Activated naive CD8-positive, alpha-beta T cell (primary cell): ENCODE measurements around the gene CTNND2.

Experiments used
- H3K27ac Mint-ChIP-seq: one replicate; pipeline ENCODE4 v1.8.0; 2021; ENCODE audit warnings: mixed read lengths
- H3K27me3 Mint-ChIP-seq: one replicate; pipeline ENCODE4 v1.8.0; 2021; ENCODE audit warnings: mixed read lengths
- H3K36me3 Mint-ChIP-seq: one replicate; pipeline ENCODE4 v1.8.0; 2021; ENCODE audit warnings: mixed read lengths
- H3K4me1 Mint-ChIP-seq: one replicate; pipeline ENCODE4 v1.8.0; 2021; ENCODE audit warnings: low read depth, mixed read lengths
- H3K4me3 Mint-ChIP-seq: one replicate; pipeline ENCODE4 v1.8.0; 2021; ENCODE audit warnings: mild to moderate bottlenecking, mixed read lengths
- H3K9me3 Mint-ChIP-seq: one replicate; pipeline ENCODE4 v1.8.0; 2021; ENCODE audit warnings: low read depth, mixed read lengths

Gene CTNND2

DNA sequence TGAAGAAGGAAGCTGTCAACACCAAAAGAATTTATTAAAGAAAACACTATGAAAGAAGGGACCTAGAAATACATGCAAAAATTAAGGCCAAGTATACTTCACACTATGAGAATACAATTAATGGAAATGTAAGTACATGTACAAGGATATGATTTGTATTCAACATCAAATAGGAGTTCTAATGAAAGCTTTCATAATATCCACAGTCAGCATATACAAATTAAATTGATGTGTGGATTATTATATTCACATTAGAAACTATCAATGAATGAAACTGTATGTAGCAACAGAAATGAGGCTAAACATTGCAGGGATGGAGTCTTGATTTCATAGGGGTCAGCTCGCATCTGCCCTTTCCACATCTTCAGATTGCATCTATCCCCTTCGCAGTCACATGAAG, 401.5 kb downstream of the CTNND2 start:
- H3K27me3 Mint-ChIP-seq, result no peaks in the 10 kb centered on the region
- no peak overlapping the region for H3K27ac Mint-ChIP-seq
- H3K9me3 Mint-ChIP-seq, result no peaks in the 10 kb centered on the region
- no peaks in the 10 kb centered on the region for H3K4me1 Mint-ChIP-seq
- H3K4me3 Mint-ChIP-seq, result no peak overlapping the region
- no peaks in the 10 kb centered on the region for H3K36me3 Mint-ChIP-seq

DNA sequence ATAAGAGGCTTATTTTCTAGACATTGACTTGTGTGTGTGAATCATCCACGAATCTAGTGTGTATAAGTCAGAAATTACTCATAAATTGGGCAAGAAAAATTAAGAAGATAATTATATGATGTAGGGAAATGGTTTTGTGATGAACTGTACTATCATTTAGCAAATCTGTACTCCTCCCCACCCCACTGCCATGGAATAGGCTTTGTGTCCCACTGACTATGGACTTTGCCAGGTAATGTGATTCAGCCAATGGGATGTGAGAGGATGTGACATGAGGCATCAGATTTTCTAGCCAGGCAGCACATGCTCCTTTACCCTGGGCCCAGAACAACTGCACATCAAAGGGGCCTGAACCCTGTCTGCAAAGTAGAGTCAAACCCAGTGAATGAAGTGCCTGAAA, 406.6 kb downstream of the CTNND2 start:
- H3K4me3 Mint-ChIP-seq, result no peak overlapping the region
- no peaks in the 10 kb centered on the region for H3K9me3 Mint-ChIP-seq
- H3K27me3 Mint-ChIP-seq, result no peaks in the 10 kb centered on the region
- H3K27ac Mint-ChIP-seq, result no peak overlapping the region
- no peaks in the 10 kb centered on the region for H3K4me1 Mint-ChIP-seq
- H3K36me3 Mint-ChIP-seq, result no peaks in the 10 kb centered on the region

DNA sequence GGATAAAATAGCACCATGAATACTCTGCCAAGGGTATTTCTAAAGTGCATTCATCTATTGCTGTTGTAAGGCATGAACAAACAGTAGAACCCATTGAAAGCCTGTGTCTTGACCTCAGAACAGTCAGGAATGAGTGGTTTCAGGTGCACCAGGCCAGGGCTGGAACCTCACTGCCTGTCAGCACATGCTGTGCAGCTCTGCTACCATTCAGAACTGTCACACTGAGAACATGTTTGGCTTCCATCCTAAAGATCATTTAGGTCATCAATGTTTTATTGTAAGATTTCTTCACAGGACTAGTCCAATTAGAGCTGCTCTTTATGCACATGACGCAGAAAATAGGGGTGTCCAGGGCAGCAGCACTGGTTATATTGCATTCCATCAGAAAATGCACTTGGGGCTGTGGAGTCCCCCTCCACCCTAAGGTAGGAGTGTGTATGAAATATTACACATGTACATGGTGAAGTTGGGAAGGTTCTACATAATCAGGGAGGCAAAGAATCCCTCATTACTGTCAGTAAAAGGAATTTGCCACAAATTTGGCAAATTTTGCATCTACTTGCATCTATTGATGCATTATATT, 408.0 kb downstream of the CTNND2 start:
- Mint-ChIP-seq H3K27me3 (peaks cover 1% of the 10 kb centered on the region), H3K4me3 (no peak overlapping the region), H3K27ac (no peak overlapping the region), H3K4me1 (no peaks in the 10 kb centered on the region), H3K9me3 (no peaks in the 10 kb centered on the region), H3K36me3 (no peaks in the 10 kb centered on the region)

DNA sequence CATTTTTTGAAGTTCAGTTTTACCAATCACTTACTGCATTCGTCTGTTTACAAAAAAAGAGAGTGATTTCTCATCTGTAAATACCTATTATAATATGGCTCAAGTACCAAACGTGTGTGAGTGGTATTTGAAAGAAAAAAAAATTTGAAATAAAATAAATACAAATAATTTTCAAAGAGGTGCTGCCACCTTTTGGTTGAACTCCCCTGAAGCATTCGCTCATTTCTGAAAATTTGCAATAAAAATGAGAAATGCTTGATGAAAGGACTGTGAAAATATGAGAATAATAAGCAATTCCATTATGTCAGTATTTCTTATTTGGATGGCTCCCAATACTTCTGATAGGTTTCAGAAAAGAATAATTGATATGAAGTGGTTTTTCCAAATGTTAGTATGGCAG, 409.9 kb downstream of the CTNND2 start:
- H3K27me3 Mint-ChIP-seq, result peaks cover 1% of the 10 kb centered on the region
- H3K36me3 Mint-ChIP-seq, result no peaks in the 10 kb centered on the region
- H3K27ac Mint-ChIP-seq, result no peak overlapping the region
- no peak overlapping the region for H3K4me3 Mint-ChIP-seq
- no peaks in the 10 kb centered on the region for H3K4me1 Mint-ChIP-seq
- H3K9me3 Mint-ChIP-seq, result no peaks in the 10 kb centered on the region

DNA sequence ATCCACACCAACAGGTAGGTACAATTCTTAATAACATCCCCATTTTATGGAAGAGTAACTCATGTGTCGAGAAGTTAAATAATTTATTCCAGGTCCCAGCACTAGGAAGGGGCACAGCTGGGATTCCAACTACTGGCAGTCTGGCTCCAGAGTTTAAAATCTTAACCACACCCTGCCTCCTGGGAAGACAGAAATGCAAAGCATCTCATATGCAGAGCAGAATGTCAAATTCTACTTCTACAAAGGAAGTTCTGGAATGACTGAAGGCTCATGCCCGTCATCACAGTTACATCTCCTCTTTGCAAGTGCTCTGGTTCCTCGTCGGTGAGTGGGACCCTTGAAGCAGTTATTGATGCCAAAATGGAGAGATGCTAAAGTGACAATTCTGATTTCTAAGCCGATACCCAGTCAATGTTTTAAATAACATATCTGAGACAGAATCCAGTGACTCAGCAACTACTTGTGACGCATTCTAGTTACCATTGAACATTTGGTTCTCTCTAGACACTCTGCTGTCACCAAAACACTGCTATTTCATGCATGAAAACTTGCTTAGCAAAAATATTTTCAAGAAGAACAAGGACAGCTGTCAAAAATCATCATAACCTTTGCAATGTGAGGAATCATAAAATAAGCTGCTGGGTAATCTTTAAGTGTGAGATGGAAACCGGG, 412.7 kb downstream of the CTNND2 start:
- no peaks in the 10 kb centered on the region for H3K4me1 Mint-ChIP-seq
- no peak overlapping the region for H3K27ac Mint-ChIP-seq
- H3K27me3 Mint-ChIP-seq, result peaks cover 1% of the 10 kb centered on the region
- H3K4me3 Mint-ChIP-seq, result no peak overlapping the region
- H3K9me3 Mint-ChIP-seq, result no peaks in the 10 kb centered on the region
- H3K36me3 Mint-ChIP-seq, result no peaks in the 10 kb centered on the region

DNA sequence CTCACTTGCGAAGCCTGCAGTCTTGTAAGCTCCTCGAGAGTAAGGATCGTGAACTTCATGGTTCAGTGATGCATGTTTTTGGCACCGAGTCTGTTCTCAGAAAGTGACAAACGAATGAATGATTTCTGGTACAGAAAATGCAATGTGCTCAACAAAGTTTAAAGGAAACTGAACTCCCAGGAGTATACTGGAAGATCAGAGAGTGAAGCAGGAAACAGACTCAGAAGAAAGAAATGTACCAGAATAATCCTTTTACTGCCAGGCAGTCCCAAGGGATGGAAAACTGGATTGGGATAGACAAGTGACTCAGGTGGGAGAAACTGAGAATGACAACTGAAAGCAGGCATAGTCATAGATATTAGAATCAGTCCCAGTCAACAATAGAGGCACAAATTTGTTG, 420.6 kb downstream of the CTNND2 start:
- H3K4me1 Mint-ChIP-seq, result no peaks in the 10 kb centered on the region
- no peaks in the 10 kb centered on the region for H3K36me3 Mint-ChIP-seq
- H3K9me3 Mint-ChIP-seq, result no peaks in the 10 kb centered on the region
- peaks cover 8% of the 10 kb centered on the region for H3K27me3 Mint-ChIP-seq
- H3K4me3 Mint-ChIP-seq, result no peak overlapping the region
- no peak overlapping the region for H3K27ac Mint-ChIP-seq

DNA sequence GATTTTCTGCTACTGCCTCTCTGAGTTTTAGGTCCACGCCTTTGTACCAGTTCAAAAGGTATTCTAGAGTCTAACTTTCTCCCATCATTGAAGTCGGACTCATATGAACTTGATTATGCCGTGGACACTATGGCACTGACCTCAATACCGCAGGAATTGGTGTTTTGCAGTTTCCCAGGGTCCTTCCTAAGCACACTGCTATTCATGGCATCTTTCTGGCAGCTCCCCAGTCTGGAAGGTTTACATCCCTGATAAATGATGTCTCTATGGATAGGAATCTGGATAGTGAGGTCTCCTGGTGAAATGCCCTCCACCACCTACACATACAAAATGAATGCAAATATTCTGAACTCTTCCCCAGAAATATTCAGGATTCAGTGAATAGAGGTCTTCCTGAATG, 422.2 kb downstream of the CTNND2 start:
- H3K4me1 Mint-ChIP-seq, result no peaks in the 10 kb centered on the region
- no peak overlapping the region for H3K27ac Mint-ChIP-seq
- H3K27me3 Mint-ChIP-seq, result peaks cover 8% of the 10 kb centered on the region
- no peak overlapping the region for H3K4me3 Mint-ChIP-seq
- no peaks in the 10 kb centered on the region for H3K36me3 Mint-ChIP-seq
- H3K9me3 Mint-ChIP-seq, result no peaks in the 10 kb centered on the region

DNA sequence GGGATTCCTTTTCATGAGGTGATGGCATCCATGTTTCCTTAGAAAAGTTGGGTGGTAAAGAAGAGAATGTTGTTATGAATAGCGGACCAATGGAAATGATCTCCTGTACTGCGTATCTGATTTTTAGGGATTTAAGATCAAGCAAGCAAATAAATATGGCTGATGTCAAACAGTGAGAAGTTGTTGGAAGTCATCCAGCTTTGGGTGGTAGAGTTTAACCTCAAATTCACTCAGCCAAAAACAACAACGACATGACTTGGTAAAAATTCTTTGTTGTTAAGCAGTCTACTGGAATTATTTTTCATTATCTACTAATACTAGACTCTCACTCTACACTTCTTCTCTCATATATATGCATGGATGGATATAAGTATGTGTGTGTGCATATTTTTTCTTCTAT, 426.5 kb downstream of the CTNND2 start:
- Mint-ChIP-seq H3K9me3 (no peaks in the 10 kb centered on the region), H3K36me3 (no peaks in the 10 kb centered on the region), H3K4me3 (no peak overlapping the region), H3K4me1 (no peaks in the 10 kb centered on the region), H3K27me3 (peaks cover 6% of the 10 kb centered on the region), H3K27ac (no peak overlapping the region)

DNA sequence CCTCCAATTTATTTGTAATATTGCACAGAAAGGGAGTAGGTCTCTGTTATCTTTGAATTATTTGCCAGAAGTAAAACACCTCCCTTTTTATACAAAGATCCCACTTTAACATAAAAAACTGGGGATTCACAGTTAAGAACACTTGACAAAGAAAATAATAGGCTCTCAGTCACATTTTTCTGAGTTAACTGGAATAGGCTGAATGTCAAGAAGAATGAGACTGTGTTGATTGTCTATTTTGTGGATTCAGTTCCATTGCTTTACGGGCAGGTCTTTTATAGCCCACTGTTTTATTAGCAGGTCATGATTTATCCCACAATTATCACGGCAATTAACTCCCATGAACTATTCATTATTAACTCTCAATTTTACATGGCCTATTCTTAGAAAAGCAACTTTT, 427.4 kb downstream of the CTNND2 start:
- H3K4me3 Mint-ChIP-seq, result no peak overlapping the region
- H3K9me3 Mint-ChIP-seq, result no peaks in the 10 kb centered on the region
- no peak overlapping the region for H3K27ac Mint-ChIP-seq
- H3K27me3 Mint-ChIP-seq, result peaks cover 6% of the 10 kb centered on the region
- H3K4me1 Mint-ChIP-seq, result no peaks in the 10 kb centered on the region
- no peaks in the 10 kb centered on the region for H3K36me3 Mint-ChIP-seq

DNA sequence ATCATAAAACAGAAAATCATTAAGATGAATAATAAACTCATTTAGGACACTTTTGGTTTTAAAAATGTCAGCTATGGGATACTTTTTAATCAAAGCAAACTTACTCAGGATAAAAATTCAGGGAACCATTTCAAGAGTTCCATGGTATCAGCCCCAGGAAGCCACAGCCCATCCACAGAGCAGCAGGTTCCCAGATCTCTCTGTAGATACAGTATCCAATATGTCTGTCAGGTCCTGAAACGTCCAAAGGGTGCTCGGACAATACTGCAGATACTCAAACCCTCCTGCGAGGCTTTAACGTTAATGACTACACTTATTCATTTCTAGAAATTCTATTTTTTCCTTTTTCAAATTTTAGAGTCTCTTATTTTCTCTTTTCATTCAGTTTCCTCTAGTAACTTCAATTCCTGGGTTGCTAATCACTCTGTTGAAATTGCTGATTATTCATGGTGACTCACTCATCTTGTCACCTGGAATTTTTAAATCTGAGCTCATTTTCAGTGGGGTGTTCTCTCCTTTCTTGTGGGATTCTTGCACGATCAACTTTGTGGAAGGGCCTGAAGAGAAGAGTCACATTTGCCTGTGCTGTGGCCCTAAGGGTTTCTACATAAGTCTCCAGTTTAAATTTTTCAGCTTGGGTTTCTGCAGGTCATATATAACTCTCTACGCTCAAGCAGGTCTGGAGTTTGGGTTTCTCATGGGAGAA, 435.8 kb downstream of the CTNND2 start:
- Mint-ChIP-seq H3K4me3 (no peak overlapping the region), H3K36me3 (no peaks in the 10 kb centered on the region), H3K27me3 (no peaks in the 10 kb centered on the region), H3K4me1 (no peaks in the 10 kb centered on the region), H3K27ac (no peak overlapping the region), H3K9me3 (no peaks in the 10 kb centered on the region)

DNA sequence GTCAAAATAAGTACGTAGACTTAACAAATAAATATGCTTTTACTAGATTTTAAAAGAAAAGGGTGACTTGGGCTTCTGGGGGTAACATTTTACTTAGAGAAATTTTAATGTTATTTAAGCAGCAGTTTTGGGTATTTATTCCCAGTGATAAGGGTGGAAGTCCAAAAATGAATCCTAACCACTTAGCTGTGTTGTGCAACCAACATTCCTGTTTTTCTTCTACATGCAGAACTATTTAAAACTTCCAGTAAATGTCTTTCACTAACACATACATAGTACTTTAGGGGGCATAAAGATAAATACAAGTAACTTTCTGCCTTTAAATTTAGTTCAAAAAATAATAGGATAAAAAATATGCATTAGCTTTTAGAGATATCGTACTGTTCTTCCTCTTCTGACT, 436.7 kb downstream of the CTNND2 start:
- H3K4me3 Mint-ChIP-seq, result no peak overlapping the region
- H3K4me1 Mint-ChIP-seq, result no peaks in the 10 kb centered on the region
- no peaks in the 10 kb centered on the region for H3K9me3 Mint-ChIP-seq
- H3K27ac Mint-ChIP-seq, result no peak overlapping the region
- H3K36me3 Mint-ChIP-seq, result no peaks in the 10 kb centered on the region
- H3K27me3 Mint-ChIP-seq, result no peaks in the 10 kb centered on the region

DNA sequence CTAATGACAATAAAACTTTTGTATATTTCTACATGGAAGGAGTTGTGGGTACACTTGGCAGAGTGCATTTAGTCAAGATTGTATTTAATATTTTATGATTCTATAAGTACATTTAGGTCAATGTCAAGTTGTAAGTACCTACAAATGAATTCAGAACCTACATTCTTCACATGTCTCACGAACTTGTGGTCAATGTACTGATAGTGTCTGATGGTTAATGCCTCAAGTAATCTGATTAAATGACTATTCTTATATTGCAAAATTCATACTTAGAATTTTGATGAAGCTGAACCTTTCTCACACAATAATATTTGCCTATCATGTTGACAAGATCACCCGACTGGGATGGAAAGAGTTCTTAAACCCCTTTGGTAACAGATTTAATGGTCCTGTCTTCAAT, 444.5 kb downstream of the CTNND2 start:
- H3K36me3 Mint-ChIP-seq, result no peaks in the 10 kb centered on the region

DNA sequence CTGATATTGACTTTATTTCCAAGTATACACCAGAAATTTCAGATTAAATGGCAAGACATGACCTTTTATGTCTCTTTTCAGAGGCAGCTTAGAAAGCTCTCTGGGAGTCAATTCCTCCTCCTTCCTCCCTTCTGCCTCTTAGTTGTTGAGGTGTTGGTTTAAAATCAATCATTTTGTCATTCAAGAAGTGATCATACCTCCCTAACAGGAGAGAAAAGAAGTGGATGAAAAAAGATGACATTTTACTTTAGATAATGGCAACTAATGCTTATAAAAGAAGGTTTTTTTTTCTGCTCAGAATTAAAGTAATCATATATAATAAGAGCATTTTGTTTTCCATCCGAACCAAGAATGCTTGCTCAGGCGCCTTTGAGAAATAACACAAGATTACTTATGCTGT, 448.7 kb downstream of the CTNND2 start:
- Mint-ChIP-seq H3K36me3 (no peaks in the 10 kb centered on the region), H3K9me3 (no peaks in the 10 kb centered on the region), H3K4me3 (no peak overlapping the region), H3K27me3 (no peaks in the 10 kb centered on the region), H3K4me1 (no peaks in the 10 kb centered on the region), H3K27ac (no peak overlapping the region)

More for the DNA sequence above, 444.5 kb downstream of the CTNND2 start:
- no peak overlapping the region for H3K4me3 Mint-ChIP-seq
- no peak overlapping the region for H3K27ac Mint-ChIP-seq
- H3K9me3 Mint-ChIP-seq, result no peaks in the 10 kb centered on the region
- no peaks in the 10 kb centered on the region for H3K27me3 Mint-ChIP-seq
- H3K4me1 Mint-ChIP-seq, result no peaks in the 10 kb centered on the region

DNA sequence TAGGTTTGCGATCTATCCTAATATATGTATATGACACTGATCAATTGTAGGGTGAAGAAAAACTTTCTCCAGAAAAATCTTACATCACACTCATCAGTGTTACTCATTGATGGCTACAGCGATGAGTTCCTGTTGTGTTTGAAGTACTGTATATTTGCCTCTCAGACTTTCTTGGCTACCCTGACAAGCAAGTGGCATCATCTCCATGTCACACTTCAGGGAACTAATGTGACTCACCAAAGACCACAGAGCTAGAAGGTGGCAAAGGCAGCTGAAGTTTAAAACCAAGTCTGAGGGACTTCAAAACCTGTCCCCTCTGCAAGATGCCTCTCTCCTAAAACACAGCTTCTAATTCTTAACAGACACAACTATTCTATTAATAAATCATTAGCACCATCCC, 451.4 kb downstream of the CTNND2 start:
- H3K9me3 Mint-ChIP-seq, result no peaks in the 10 kb centered on the region
- no peak overlapping the region for H3K27ac Mint-ChIP-seq
- no peaks in the 10 kb centered on the region for H3K27me3 Mint-ChIP-seq
- no peak overlapping the region for H3K4me3 Mint-ChIP-seq
- no peaks in the 10 kb centered on the region for H3K4me1 Mint-ChIP-seq
- no peaks in the 10 kb centered on the region for H3K36me3 Mint-ChIP-seq

DNA sequence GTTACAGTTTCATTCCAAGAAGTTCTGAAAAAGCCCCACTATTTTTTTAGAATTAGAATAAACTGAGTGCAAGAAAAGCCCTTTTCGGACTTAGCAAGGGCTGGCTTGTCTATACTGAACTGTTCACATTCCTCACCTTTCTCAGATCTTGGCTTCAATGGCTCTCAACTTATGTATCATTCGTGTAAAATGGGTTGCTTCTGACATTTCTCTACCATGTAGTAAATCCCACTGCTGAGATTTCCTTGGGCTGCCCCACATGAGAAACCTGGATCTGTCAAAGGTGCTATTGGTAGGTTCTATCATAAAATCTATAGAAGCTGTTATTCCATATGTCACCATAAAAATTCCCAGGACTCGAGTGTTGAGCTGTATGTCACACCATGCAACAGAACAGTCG, 454.3 kb downstream of the CTNND2 start:
- Mint-ChIP-seq H3K27ac (no peak overlapping the region), H3K36me3 (no peaks in the 10 kb centered on the region), H3K9me3 (no peaks in the 10 kb centered on the region), H3K27me3 (peaks cover 3% of the 10 kb centered on the region), H3K4me3 (no peak overlapping the region), H3K4me1 (no peaks in the 10 kb centered on the region)

DNA sequence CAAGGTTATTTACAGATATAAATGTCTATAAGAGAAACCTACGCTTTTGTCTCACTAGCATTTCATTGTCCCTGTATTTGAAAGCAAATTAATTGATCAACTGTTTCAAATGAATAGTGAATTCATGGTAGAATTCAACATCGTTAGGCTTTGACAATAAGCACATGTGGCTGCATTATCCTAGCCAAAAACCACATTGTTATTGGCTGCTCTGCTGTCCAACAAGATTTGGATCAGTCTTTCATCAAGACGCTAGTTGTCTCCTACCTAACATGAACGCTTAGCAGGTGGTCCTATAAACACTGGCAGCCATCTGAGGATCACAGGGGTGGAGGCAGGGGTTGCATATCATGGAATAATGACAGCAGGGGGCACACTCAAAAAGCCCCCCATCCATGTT, 455.0 kb downstream of the CTNND2 start:
- Mint-ChIP-seq H3K27me3 (peaks cover 3% of the 10 kb centered on the region), H3K4me1 (no peaks in the 10 kb centered on the region), H3K36me3 (no peaks in the 10 kb centered on the region), H3K4me3 (no peak overlapping the region), H3K27ac (no peak overlapping the region), H3K9me3 (no peaks in the 10 kb centered on the region)
